ENCODE measurements around the gene OR10K1. TPM values are rescaled to one million over a fixed set of nuclear protein-coding genes. Genes with fewer than 3 reads are reported as not detected.

OR10K1 gene
- total RNA-seq, 6 donors from 2014 or later, result not detected

DNA sequence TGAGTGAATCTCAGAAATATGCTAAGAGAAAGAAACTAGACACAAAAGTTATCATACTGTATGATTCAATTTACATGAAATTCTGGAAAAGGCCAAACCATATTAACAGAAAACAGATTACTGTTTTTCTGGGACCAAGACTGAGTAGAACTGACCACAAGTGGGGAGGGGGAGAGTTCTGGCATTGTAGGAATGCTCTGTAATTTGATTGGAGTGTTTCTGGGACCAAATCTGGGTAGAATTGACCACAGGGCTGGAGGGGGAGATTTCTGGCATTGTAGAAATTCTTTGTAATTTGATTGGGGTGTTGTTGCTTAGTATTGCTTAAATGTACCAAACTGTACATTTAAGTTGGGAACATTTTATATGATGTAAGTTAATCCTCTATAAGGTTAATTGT, 3.4 kb upstream of the OR10K1 start:
- Histone ChIP-seq H3K27me3 (no peaks in the 10 kb centered on the region), H3K27ac (no peak overlapping the region), H3K4me3 (no peak overlapping the region), H3K9me3 (no peaks in the 10 kb centered on the region), H3K36me3 (no peaks in the 10 kb centered on the region), H3K4me1 (no peaks in the 10 kb centered on the region)
- ATAC-seq (ENCODE audit: low FRiP score in 2 of 2), result no peak
- TF ChIP-seq POLR2A (IDR thresholded peaks at IDR 0.05) (no peak), POLR2AphosphoS5 (IDR thresholded peaks at IDR 0.05) (no peak), EP300 (IDR thresholded peaks at IDR 0.05) (no peak)
- TF ChIP-seq, protein P1, sequence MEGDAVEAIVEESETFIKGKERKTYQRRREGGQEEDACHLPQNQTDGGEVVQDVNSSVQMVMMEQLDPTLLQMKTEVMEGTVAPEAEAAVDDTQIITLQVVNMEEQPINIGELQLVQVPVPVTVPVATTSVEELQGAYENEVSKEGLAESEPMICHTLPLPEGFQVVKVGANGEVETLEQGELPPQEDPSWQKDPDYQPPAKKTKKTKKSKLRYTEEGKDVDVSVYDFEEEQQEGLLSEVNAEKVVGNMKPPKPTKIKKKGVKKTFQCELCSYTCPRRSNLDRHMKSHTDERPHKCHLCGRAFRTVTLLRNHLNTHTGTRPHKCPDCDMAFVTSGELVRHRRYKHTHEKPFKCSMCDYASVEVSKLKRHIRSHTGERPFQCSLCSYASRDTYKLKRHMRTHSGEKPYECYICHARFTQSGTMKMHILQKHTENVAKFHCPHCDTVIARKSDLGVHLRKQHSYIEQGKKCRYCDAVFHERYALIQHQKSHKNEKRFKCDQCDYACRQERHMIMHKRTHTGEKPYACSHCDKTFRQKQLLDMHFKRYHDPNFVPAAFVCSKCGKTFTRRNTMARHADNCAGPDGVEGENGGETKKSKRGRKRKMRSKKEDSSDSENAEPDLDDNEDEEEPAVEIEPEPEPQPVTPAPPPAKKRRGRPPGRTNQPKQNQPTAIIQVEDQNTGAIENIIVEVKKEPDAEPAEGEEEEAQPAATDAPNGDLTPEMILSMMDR (IDR thresholded peaks at IDR 0.05), result no peak
- no peak for DNase-seq

DNA sequence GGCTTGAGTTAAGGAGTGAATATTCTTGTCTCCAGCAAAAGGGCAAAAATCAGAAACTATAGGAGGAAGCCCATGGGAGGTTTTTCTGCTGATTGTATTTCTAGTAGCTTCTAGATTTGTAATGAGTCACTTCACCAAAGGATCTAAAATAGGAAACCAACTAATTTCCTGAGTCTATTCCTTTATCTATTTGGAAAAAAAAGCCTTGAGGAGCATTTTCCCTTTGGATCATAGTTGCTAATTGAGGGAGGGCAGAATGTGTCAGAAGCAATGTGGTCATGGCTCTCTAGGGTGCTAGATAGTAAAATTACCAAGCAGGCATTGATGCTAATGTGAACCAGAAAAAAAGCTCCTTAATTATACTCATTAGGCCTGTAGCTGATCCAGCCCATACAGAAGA, 10.3 kb downstream of the OR10K1 start, which contains the start of gene OR10R2:
Gene OR10R2 (plus strand): TSS at position 301 of the 400 bp plus-strand sequence. CDS start 106 bp downstream, outside the sequence.
- H3K9me3 ChIP-seq, result no peaks in the 10 kb centered on the region
- no peak within 1 kb of the TSS for H3K4me3 ChIP-seq
- H3K36me3 ChIP-seq, result no peaks in the 10 kb centered on the region
- no peaks in the 10 kb centered on the region for H3K4me1 ChIP-seq
- no peaks in the 10 kb centered on the region for H3K27me3 ChIP-seq
- DNase-seq (no peak), ATAC-seq (ENCODE audit: low FRiP score in 2 of 2) (no peak)
- no peak within 1 kb of the TSS for H3K27ac ChIP-seq
- TF ChIP-seq POLR2A (IDR thresholded peaks at IDR 0.05) (no peak), POLR2AphosphoS5 (IDR thresholded peaks at IDR 0.05) (no peak), EP300 (IDR thresholded peaks at IDR 0.05) (no peak)
- TF ChIP-seq, protein P1 (IDR thresholded peaks at IDR 0.05), result no peak

DNA sequence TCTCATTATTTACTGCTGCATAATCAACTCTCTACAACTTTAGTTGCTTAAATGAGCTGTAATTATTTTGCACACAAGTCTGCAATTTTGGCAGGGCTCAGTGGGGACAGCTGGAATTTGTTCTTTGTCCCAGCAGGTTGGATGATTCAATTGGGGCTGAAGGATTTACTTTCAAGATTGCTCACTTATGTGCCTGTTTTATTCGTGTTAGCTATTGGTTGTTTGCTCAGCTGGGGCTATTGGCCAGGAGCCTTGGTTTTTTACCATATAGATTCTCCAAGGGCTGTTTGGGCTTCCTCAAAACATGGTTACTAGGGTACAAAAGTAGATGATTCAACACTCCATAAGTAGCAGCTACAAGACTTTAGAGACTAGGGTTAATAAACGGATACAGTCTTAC, 23.8 kb downstream of the OR10K1 start:
- H3K36me3 ChIP-seq, result no peaks in the 10 kb centered on the region
- H3K9me3 ChIP-seq, result no peaks in the 10 kb centered on the region
- TF ChIP-seq POLR2AphosphoS5 (IDR thresholded peaks at IDR 0.05), result no peak
- TF ChIP-seq POLR2A (IDR thresholded peaks at IDR 0.05), result no peak
- TF ChIP-seq EP300 (IDR thresholded peaks at IDR 0.05), result no peak
- TF ChIP-seq, protein P1 (IDR thresholded peaks at IDR 0.05), result no peak
- no peak for DNase-seq
- H3K27me3 ChIP-seq, result no peaks in the 10 kb centered on the region
- H3K27ac ChIP-seq, result no peak overlapping the region
- H3K4me3 ChIP-seq, result no peak overlapping the region
- no peaks in the 10 kb centered on the region for H3K4me1 ChIP-seq
- no peak for ATAC-seq (ENCODE audit: low FRiP score in 2 of 2)
- 66 to 71% methylated on average over 2 of the region's 2 CpGs for WGBS, 2 donors

DNA sequence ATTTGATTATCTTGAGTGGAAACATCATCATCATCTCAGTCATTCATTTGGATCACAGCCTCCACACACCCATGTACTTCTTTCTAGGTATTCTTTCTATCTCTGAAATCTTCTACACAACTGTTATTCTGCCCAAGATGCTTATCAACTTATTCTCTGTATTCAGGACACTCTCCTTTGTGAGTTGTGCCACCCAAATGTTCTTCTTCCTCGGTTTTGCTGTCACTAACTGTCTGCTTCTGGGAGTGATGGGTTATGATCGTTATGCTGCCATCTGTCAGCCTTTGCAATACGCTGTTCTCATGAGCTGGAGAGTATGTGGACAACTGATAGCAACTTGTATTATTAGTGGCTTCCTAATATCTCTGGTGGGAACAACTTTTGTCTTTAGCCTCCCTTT, 29.7 kb downstream of the OR10K1 start:
- H3K9me3 ChIP-seq, result no peaks in the 10 kb centered on the region
- no peak overlapping the region for H3K27ac ChIP-seq
- no peaks in the 10 kb centered on the region for H3K36me3 ChIP-seq
- 62 to 75% methylated on average over 3 of the region's 3 CpGs for WGBS, 2 donors
- ATAC-seq (ENCODE audit: low FRiP score in 2 of 2) (no peak), DNase-seq (no peak)
- TF ChIP-seq EP300 (IDR thresholded peaks at IDR 0.05) (no peak), POLR2A (IDR thresholded peaks at IDR 0.05) (no peak), POLR2AphosphoS5 (IDR thresholded peaks at IDR 0.05) (no peak)
- TF ChIP-seq, protein P1 (IDR thresholded peaks at IDR 0.05), result no peak
- H3K4me1 ChIP-seq, result no peaks in the 10 kb centered on the region
- H3K4me3 ChIP-seq, result no peak overlapping the region
- H3K27me3 ChIP-seq, result no peaks in the 10 kb centered on the region

DNA sequence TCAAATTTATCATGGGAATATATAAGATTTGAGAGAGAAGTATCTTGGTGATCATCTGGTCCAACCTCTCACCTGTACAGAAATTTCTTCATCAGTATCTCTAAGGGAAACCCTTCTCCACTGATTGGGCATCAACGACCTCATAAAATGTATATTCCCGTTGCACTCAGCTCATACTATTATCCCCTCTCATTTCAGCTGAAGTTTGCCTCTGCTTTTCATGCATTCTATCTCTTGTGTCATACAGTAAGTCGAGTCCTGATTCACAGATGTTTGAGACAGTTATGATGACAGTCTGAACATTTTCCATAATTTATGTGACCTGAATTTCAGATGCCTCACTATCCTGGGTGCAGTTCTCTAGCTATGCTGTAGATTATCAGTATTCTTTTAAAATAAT, 31.4 kb downstream of the OR10K1 start:
- 70 to 76% methylated on average over 3 of the region's 3 CpGs for WGBS, 2 donors
- TF ChIP-seq POLR2AphosphoS5 (IDR thresholded peaks at IDR 0.05), result no peak

More for the DNA sequence above, 31.4 kb downstream of the OR10K1 start:
- Histone ChIP-seq H3K9me3 (no peaks in the 10 kb centered on the region), H3K36me3 (no peaks in the 10 kb centered on the region), H3K27ac (no peak overlapping the region), H3K4me3 (no peak overlapping the region), H3K27me3 (no peaks in the 10 kb centered on the region), H3K4me1 (no peaks in the 10 kb centered on the region)
- ATAC-seq (ENCODE audit: low FRiP score in 2 of 2) (no peak), DNase-seq (no peak)

All from upper lobe of left lung (tissue), 6 donors.